Thyroid gland (tissue), 4 donors: Measurements from ENCODE around the gene SIRPA. TPM values are rescaled to one million over a fixed set of nuclear protein-coding genes. Genes with fewer than 3 reads are reported as not detected.

ENCODE experiments used
- DNase-seq, 2 donors: peaks; one replicate each; pipeline ENCODE4 v3.0.0-alpha.2; 2019
- H3K27ac ChIP-seq, 3 donors: fragments of 200-600 bp; sonication (generic); 1 replicate in 2 of 3; 2 replicates in 1 of 3; pipeline ENCODE4 v1.5.1; 2016 to 2019; ENCODE audit warnings: mild to moderate bottlenecking in 1 of 3, moderate library complexity in 1 of 3
- H3K27me3 ChIP-seq: fragments of 200-600 bp; sonication (generic); one replicate; pipeline ENCODE4 v1.5.1; 2019
- H3K36me3 ChIP-seq, 2 donors: fragments of 200-600 bp; sonication (generic); one replicate each; pipeline ENCODE4 v1.5.1; 2016 to 2019
- H3K4me1 ChIP-seq, 2 donors: fragments of 200-600 bp; sonication (generic); one replicate each; pipeline ENCODE4 v1.5.1; 2017 to 2019
- H3K4me3 ChIP-seq, 3 donors: fragments of 200-600 bp; sonication (generic); replicated peaks in 1 of 3; 1 replicate in 2 of 3; 2 replicates in 1 of 3; pipeline ENCODE4 v1.5.1; 2016; ENCODE audit warnings: mild to moderate bottlenecking in 1 of 3
- H3K9me3 ChIP-seq: fragments of 200-600 bp; sonication (generic); one replicate; pipeline ENCODE4 v1.5.1; 2017
- CTCF ChIP-seq, 6 experiments: fragments of 200-600 bp in 3 of 6; fragments of 450-650 bp in 3 of 6; sonication (generic) in 3 of 6; IDR thresholded peaks; one replicate each; pipeline ENCODE4 v1.5.1; 2016 to 2019; ENCODE audit warnings: antibody characterized with exemption in 6 of 6, mild to moderate bottlenecking in 2 of 6, inconsistent platforms in 1 of 6, moderate library complexity in 1 of 6
- POLR2A ChIP-seq, 2 donors: fragments of 450-650 bp; IDR thresholded peaks; one replicate each; pipeline ENCODE4 v1.6.1; 2017; ENCODE audit warnings: antibody characterized with exemption in 2 of 2, mild to moderate bottlenecking in 2 of 2, moderate library complexity in 1 of 2
- WGBS, 2 donors: methylation state at CpG; one replicate each; pipeline ENCODE4 v1.1.5; 2017; 5-methylcytosine and 5-hydroxymethylcytosine counted together
- intact Hi-C: fragments of 100-400 bp; cut with DNase I; formaldehyde crosslinking; loops from one replicate; pipeline ENCODE4 v1.15.1; 2023
- total RNA-seq, 4 donors: library from RNA; depleted of rRNA; stranded (reverse); fragments of >200 nt; gene quantifications; one replicate each; pipeline ENCODE4 v1.2.3, GENCODE V29; 2016

SIRPA gene
- total RNA-seq, 4 donors from 2014 or later, result 14.1 to 35.1 (median 25.4) TPM

- no peak for DNase-seq
- Histone ChIP-seq H3K4me1 (no peaks in the 10 kb centered on the region), H3K4me3 (no peak overlapping the region), H3K27ac (no peak overlapping the region), H3K36me3 (no peaks in the 10 kb centered on the region), H3K27me3 (no peaks in the 10 kb centered on the region), H3K9me3 (no peaks in the 10 kb centered on the region)
- 73 to 83% methylated on average over 5 to 6 of the region's 6 CpGs for WGBS, 2 donors
- no peak for TF ChIP-seq POLR2A (IDR thresholded peaks at IDR 0.05)
- no peak for TF ChIP-seq CTCF (IDR thresholded peaks at IDR 0.05)
- intact Hi-C loops, result no loop called here
These were observed 14.5 kb upstream of the SIRPA start for GRCh38 chr20:1880529-1881239.

GRCh38 chr20:1881240-1881835 lies 13.9 kb upstream of the SIRPA start:
- Histone ChIP-seq H3K36me3 (no peaks in the 10 kb centered on the region), H3K4me1 (no peaks in the 10 kb centered on the region), H3K27me3 (no peaks in the 10 kb centered on the region), H3K9me3 (no peaks in the 10 kb centered on the region), H3K27ac (no peak overlapping the region), H3K4me3 (no peak overlapping the region)
- intact Hi-C loops, result no loop called here
- DNase-seq, result no peak
- 54 to 61% methylated on average over 6 to 12 of the region's 12 CpGs for WGBS, 2 donors
- TF ChIP-seq CTCF (IDR thresholded peaks at IDR 0.05) (no peak), POLR2A (IDR thresholded peaks at IDR 0.05) (no peak)

GRCh38 chr20:1882026-1882425 lies 13.2 kb upstream of the SIRPA start:
- Histone ChIP-seq H3K27me3 (no peaks in the 10 kb centered on the region), H3K9me3 (no peaks in the 10 kb centered on the region), H3K27ac (no peak overlapping the region), H3K4me1 (no peaks in the 10 kb centered on the region), H3K4me3 (no peak overlapping the region), H3K36me3 (no peaks in the 10 kb centered on the region)
- no peak for DNase-seq
- no peak for TF ChIP-seq CTCF (IDR thresholded peaks at IDR 0.05)
- no peak for TF ChIP-seq POLR2A (IDR thresholded peaks at IDR 0.05)
- WGBS, 2 donors, result 90 to 91% methylated on average over 8 of the region's 8 CpGs
- intact Hi-C loops, result no loop called here

GRCh38 chr20:1883986-1884385 lies 11.2 kb upstream of the SIRPA start:
- intact Hi-C loops, result no loop called here
- Histone ChIP-seq H3K27ac (no peak overlapping the region), H3K27me3 (no peaks in the 10 kb centered on the region)

More at GRCh38 chr20:1883986-1884385, 11.2 kb upstream of the SIRPA start:
- TF ChIP-seq POLR2A (IDR thresholded peaks at IDR 0.05) (no peak), CTCF (IDR thresholded peaks at IDR 0.05) (no peak)
- DNase-seq, result no peak
- no peaks in the 10 kb centered on the region for H3K4me1 ChIP-seq
- H3K36me3 ChIP-seq, result no peaks in the 10 kb centered on the region
- H3K4me3 ChIP-seq, result no peak overlapping the region
- 49 to 58% methylated on average over 9 of the region's 9 CpGs for whole genome bisulfite sequencing, 2 donors
- H3K9me3 ChIP-seq, result no peaks in the 10 kb centered on the region
